Measurements from ENCODE around the gene UCHL5.

GRCh38 chr1:192976576-192976975 lies 82.6 kb downstream of the UCHL5 start:
- TF ChIP-seq, protein P1, sequence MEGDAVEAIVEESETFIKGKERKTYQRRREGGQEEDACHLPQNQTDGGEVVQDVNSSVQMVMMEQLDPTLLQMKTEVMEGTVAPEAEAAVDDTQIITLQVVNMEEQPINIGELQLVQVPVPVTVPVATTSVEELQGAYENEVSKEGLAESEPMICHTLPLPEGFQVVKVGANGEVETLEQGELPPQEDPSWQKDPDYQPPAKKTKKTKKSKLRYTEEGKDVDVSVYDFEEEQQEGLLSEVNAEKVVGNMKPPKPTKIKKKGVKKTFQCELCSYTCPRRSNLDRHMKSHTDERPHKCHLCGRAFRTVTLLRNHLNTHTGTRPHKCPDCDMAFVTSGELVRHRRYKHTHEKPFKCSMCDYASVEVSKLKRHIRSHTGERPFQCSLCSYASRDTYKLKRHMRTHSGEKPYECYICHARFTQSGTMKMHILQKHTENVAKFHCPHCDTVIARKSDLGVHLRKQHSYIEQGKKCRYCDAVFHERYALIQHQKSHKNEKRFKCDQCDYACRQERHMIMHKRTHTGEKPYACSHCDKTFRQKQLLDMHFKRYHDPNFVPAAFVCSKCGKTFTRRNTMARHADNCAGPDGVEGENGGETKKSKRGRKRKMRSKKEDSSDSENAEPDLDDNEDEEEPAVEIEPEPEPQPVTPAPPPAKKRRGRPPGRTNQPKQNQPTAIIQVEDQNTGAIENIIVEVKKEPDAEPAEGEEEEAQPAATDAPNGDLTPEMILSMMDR (IDR thresholded peaks at IDR 0.05): no peak
- TF ChIP-seq POLR2A (IDR thresholded peaks at IDR 0.05): no peak
